Measurements from ENCODE around the gene TRDN.

GRCh38 chr6:123588546-123588895 lies 48.2 kb downstream of the TRDN start:
- TF ChIP-seq TSHZ2 (CRISPR knock-in tag; IDR thresholded peaks at IDR 0.05) (no peak), ESRRG (CRISPR knock-in tag; IDR thresholded peaks at IDR 0.05) (no peak), CREB5 (CRISPR knock-in tag; IDR thresholded peaks at IDR 0.05; ENCODE audit: low read depth) (no peak), ARNTL (CRISPR knock-in tag; IDR thresholded peaks at IDR 0.05; ENCODE audit: borderline replicate concordance, low read depth) (no peak), CSDC2 (CRISPR knock-in tag; IDR thresholded peaks at IDR 0.05) (no peak), GLIS3 (CRISPR knock-in tag; IDR thresholded peaks at IDR 0.05) (no peak), CSRNP3 (CRISPR knock-in tag; IDR thresholded peaks at IDR 0.05) (no peak), ZNF565 (CRISPR knock-in tag; conservative IDR thresholded peaks at IDR 0.05; ENCODE audit: low read depth) (no peak)

Data from SK-N-SH treated with all-trans-retinoic acid at 6 μM for 48 hours (cell line).